Measurements from ENCODE around the gene RNF214.
"Not testable (repeated sequence)": the region's sequence is repeated elsewhere in the genome, so short reads cannot be mapped to it uniquely, and the experiment has no call there.

Gene RNF214

GRCh38 chr11:117205211-117205818 lies 27.2 kb upstream of the RNF214 start:
- TF ChIP-seq CTCF (IDR thresholded peaks at IDR 0.05; ENCODE audit: low read depth, low read length) (no peak), EZH2phosphoT487 (IDR thresholded peaks at IDR 0.05; ENCODE audit: low read depth) (no peak)

GRCh38 chr11:117206111-117206510 lies 26.4 kb upstream of the RNF214 start:
- not testable (repeated sequence) for H3K36me3 ChIP-seq (replicated peaks; ENCODE audit: low read depth, low read length); H3K79me2 ChIP-seq (ENCODE audit: low read length); H3K4me1 ChIP-seq (ENCODE audit: low read length); H3K27me3 ChIP-seq (ENCODE audit: low read depth, low read length); H4K20me1 ChIP-seq (ENCODE audit: insufficient read depth, low read length); H3K9ac ChIP-seq (ENCODE audit: low read length); H2AFZ ChIP-seq (ENCODE audit: low read depth, low read length); H3K27ac ChIP-seq (ENCODE audit: low read length); H3K4me2 ChIP-seq (ENCODE audit: low read length); H3K9me3 ChIP-seq (ENCODE audit: insufficient read depth, low read length); H3K4me3 ChIP-seq (ENCODE audit: low read length)

More at GRCh38 chr11:117205211-117205818, 27.2 kb upstream of the RNF214 start:
- Histone ChIP-seq H4K20me1 (ENCODE audit: insufficient read depth, low read length) (no peaks in the 10 kb centered on the region), H3K4me3 (ENCODE audit: low read length) (no peak overlapping the region), H3K4me1 (ENCODE audit: low read length) (no peaks in the 10 kb centered on the region), H2AFZ (ENCODE audit: low read depth, low read length) (no peak overlapping the region), H3K27ac (ENCODE audit: low read length) (no peak overlapping the region), H3K4me2 (ENCODE audit: low read length) (no peak overlapping the region), H3K79me2 (ENCODE audit: low read length) (no peaks in the 10 kb centered on the region), H3K9me3 (ENCODE audit: insufficient read depth, low read length) (no peaks in the 10 kb centered on the region), H3K27me3 (ENCODE audit: low read depth, low read length) (no peaks in the 10 kb centered on the region), H3K36me3 (replicated peaks; ENCODE audit: low read depth, low read length) (peaks cover 4% of the 10 kb centered on the region), H3K9ac (ENCODE audit: low read length) (no peak overlapping the region)

GRCh38 chr11:117206859-117207258 lies 25.6 kb upstream of the RNF214 start:
- not testable (repeated sequence) for H3K9me3 ChIP-seq (ENCODE audit: insufficient read depth, low read length); H3K27ac ChIP-seq (ENCODE audit: low read length); H3K79me2 ChIP-seq (ENCODE audit: low read length); H3K9ac ChIP-seq (ENCODE audit: low read length); H3K4me1 ChIP-seq (ENCODE audit: low read length); H2AFZ ChIP-seq (ENCODE audit: low read depth, low read length); H3K36me3 ChIP-seq (replicated peaks; ENCODE audit: low read depth, low read length); H4K20me1 ChIP-seq (ENCODE audit: insufficient read depth, low read length); H3K4me2 ChIP-seq (ENCODE audit: low read length); H3K27me3 ChIP-seq (ENCODE audit: low read depth, low read length); H3K4me3 ChIP-seq (ENCODE audit: low read length)

GRCh38 chr11:117207481-117207880 lies 25.0 kb upstream of the RNF214 start:
- H3K4me1 ChIP-seq (ENCODE audit: low read length); H3K4me2 ChIP-seq (ENCODE audit: low read length); H3K36me3 ChIP-seq (replicated peaks; ENCODE audit: low read depth, low read length); H2AFZ ChIP-seq (ENCODE audit: low read depth, low read length); H3K9me3 ChIP-seq (ENCODE audit: insufficient read depth, low read length); H3K27me3 ChIP-seq (ENCODE audit: low read depth, low read length); H3K79me2 ChIP-seq (ENCODE audit: low read length); H3K4me3 ChIP-seq (ENCODE audit: low read length); H3K9ac ChIP-seq (ENCODE audit: low read length); H4K20me1 ChIP-seq (ENCODE audit: insufficient read depth, low read length); H3K27ac ChIP-seq (ENCODE audit: low read length): not testable (repeated sequence)

- peaks cover 11% of the 10 kb centered on the region for H3K36me3 ChIP-seq (replicated peaks; ENCODE audit: low read depth, low read length)
- H3K79me2 ChIP-seq (ENCODE audit: low read length); H3K4me1 ChIP-seq (ENCODE audit: low read length); H3K9ac ChIP-seq (ENCODE audit: low read length); H3K9me3 ChIP-seq (ENCODE audit: insufficient read depth, low read length); H3K4me3 ChIP-seq (ENCODE audit: low read length); H3K27me3 ChIP-seq (ENCODE audit: low read depth, low read length); H3K4me2 ChIP-seq (ENCODE audit: low read length); H4K20me1 ChIP-seq (ENCODE audit: insufficient read depth, low read length); H3K27ac ChIP-seq (ENCODE audit: low read length); H2AFZ ChIP-seq (ENCODE audit: low read depth, low read length): not testable (repeated sequence)
Observed at GRCh38 chr11:117208710-117209109, 23.8 kb upstream of the RNF214 start.

GRCh38 chr11:117209351-117210125 lies 22.9 kb upstream of the RNF214 start:
- H3K4me2 ChIP-seq (ENCODE audit: low read length); H3K9ac ChIP-seq (ENCODE audit: low read length); H3K27ac ChIP-seq (ENCODE audit: low read length); H3K4me3 ChIP-seq (ENCODE audit: low read length); H3K4me1 ChIP-seq (ENCODE audit: low read length); H3K9me3 ChIP-seq (ENCODE audit: insufficient read depth, low read length); H2AFZ ChIP-seq (ENCODE audit: low read depth, low read length); H3K79me2 ChIP-seq (ENCODE audit: low read length); H4K20me1 ChIP-seq (ENCODE audit: insufficient read depth, low read length); H3K27me3 ChIP-seq (ENCODE audit: low read depth, low read length): not testable (repeated sequence)
- peaks cover 13% of the 10 kb centered on the region for H3K36me3 ChIP-seq (replicated peaks; ENCODE audit: low read depth, low read length)
